IMR-90 (cell line): ENCODE results near the gene NUP88. TPM values are rescaled to one million over a fixed set of nuclear protein-coding genes. Genes with fewer than 3 reads are reported as not detected.

Experiments used
- ATAC-seq: fragments of 200-7000 bp; cut with Tn5 transposase; 2 replicates; pipeline ENCODE4 v1.9.1; 2020; ENCODE audit warnings: low read depth, mild to moderate bottlenecking, moderate library complexity
- BruUV-seq: library from RNA; stranded (reverse); fragments of 400-500 nt; replicated peaks from 2 replicates; lab custom pipeline; 2021; lab: Mats Ljungman, UMichigan
- CTCF ChIA-PET: fragments of 300-600 bp; formaldehyde crosslinking; extraction: SDS; loops from one replicate; lab custom pipeline; 2021; ENCODE audit warnings: antibody characterized with exemption; lab: Yijun Ruan, JAX
- POLR2A ChIA-PET: fragments of 300-600 bp; sonication (Branson Sonifier 250); formaldehyde crosslinking; loops from one replicate; lab custom pipeline; 2022; ENCODE audit warnings: antibody characterized with exemption; ENCODE audit not compliant: unreplicated experiment; lab: Charles Lee
- DNase-seq: peaks from one replicate; pipeline ENCODE4 v3.0.0; 2013
- H2AFZ ChIP-seq: replicated peaks from 2 replicates; pipeline ENCODE3; 2013; ENCODE audit warnings: low read length, mild to moderate bottlenecking; ENCODE audit not compliant: poor library complexity
- H2AK5ac ChIP-seq: 2 replicates; pipeline ENCODE4 v1.6.1; 2013; ENCODE audit warnings: low read depth, low read length, inconsistent platforms
- H2AK9ac ChIP-seq: replicated peaks from 2 replicates; pipeline ENCODE3; 2013; ENCODE audit warnings: mild to moderate bottlenecking, low read depth, low read length, moderate library complexity; ENCODE audit not compliant: poor library complexity
- H2BK120ac ChIP-seq: 2 replicates; pipeline ENCODE4 v1.6.1; 2013; ENCODE audit warnings: low read depth, low read length, inconsistent platforms
- H2BK15ac ChIP-seq: 3 replicates; pipeline ENCODE4 v1.6.1; 2013; ENCODE audit warnings: low read depth, low read length, inconsistent platforms
- H2BK20ac ChIP-seq: 2 replicates; pipeline ENCODE4 v1.6.1; 2013; ENCODE audit warnings: low read depth, mild to moderate bottlenecking, inconsistent platforms, low read length, moderate library complexity
- H2BK5ac ChIP-seq: 2 replicates; pipeline ENCODE4 v1.6.1; 2013; ENCODE audit warnings: mild to moderate bottlenecking, low read depth, low read length, inconsistent platforms; ENCODE audit not compliant: poor library complexity, severe bottlenecking
- H3K14ac ChIP-seq: replicated peaks from 2 replicates; pipeline ENCODE4 v1.6.1; 2013; ENCODE audit warnings: low read depth, low read length, inconsistent platforms
- H3K18ac ChIP-seq: 2 replicates; pipeline ENCODE4 v1.6.1; 2013; ENCODE audit warnings: low read depth, low read length, control low read depth
- H3K23ac ChIP-seq: 2 replicates; pipeline ENCODE4 v1.6.1; 2013; ENCODE audit warnings: low read depth, low read length, inconsistent platforms
- H3K27ac ChIP-seq: 2 replicates; pipeline ENCODE4 v1.5.1; 2013; ENCODE audit warnings: mild to moderate bottlenecking, control low read depth, low read length; ENCODE audit not compliant: insufficient read depth
- H3K27me3 ChIP-seq: 2 replicates; pipeline ENCODE4 v1.6.1; 2013; ENCODE audit warnings: low read length; ENCODE audit not compliant: control insufficient read depth, insufficient read depth
- H3K36me3 ChIP-seq: 2 replicates; pipeline ENCODE4 v1.6.1; 2013; ENCODE audit warnings: low read length, mixed read lengths; ENCODE audit not compliant: control insufficient read depth, insufficient read depth
- H3K4ac ChIP-seq: 2 replicates; pipeline ENCODE4 v1.6.1; 2013; ENCODE audit warnings: low read depth, low read length, inconsistent platforms
- H3K4me1 ChIP-seq: 2 replicates; pipeline ENCODE4 v1.6.1; 2013; ENCODE audit warnings: low read length, mixed read lengths; ENCODE audit not compliant: control insufficient read depth, insufficient read depth
- H3K4me2 ChIP-seq: 2 replicates; pipeline ENCODE4 v1.6.1; 2013; ENCODE audit warnings: low read depth, mild to moderate bottlenecking, control low read depth, low read length, moderate library complexity
- H3K4me3 ChIP-seq: 2 replicates; pipeline ENCODE4 v1.5.1; 2013; ENCODE audit warnings: low read depth, mild to moderate bottlenecking, control low read depth, low read length, moderate library complexity; ENCODE audit not compliant: insufficient read depth
- H3K56ac ChIP-seq: 2 replicates; pipeline ENCODE4 v1.6.1; 2013; ENCODE audit warnings: low read length, inconsistent platforms; ENCODE audit not compliant: insufficient read depth; ENCODE audit errors: extremely low read depth
- H3K79me1 ChIP-seq, 2 experiments: 2 replicates each; pipeline ENCODE4 v1.6.1; 2013; ENCODE audit warnings: low read length in 2 of 2, inconsistent platforms in 1 of 2, low read depth in 1 of 2
- H3K9ac ChIP-seq: 2 replicates; pipeline ENCODE4 v1.6.1; 2013; ENCODE audit warnings: low read depth, low read length, control low read depth
- H3K9me1 ChIP-seq: 2 replicates; pipeline ENCODE4 v1.6.1; 2013; ENCODE audit warnings: low read length, inconsistent platforms; ENCODE audit not compliant: insufficient read depth
- H3K9me3 ChIP-seq: 2 replicates; pipeline ENCODE4 v1.6.1; 2013; ENCODE audit warnings: low read length; ENCODE audit not compliant: control insufficient read depth, insufficient read depth
- H4K20me1 ChIP-seq: 2 replicates; pipeline ENCODE4 v1.6.1; 2013; ENCODE audit warnings: low read length, inconsistent platforms; ENCODE audit not compliant: insufficient read depth
- H4K5ac ChIP-seq: 2 replicates; pipeline ENCODE4 v1.6.1; 2013; ENCODE audit warnings: mild to moderate bottlenecking, low read depth, low read length, control low read depth
- H4K8ac ChIP-seq, 2 experiments: 2 replicates each; pipeline ENCODE4 v1.6.1; 2013; ENCODE audit warnings: low read depth in 2 of 2, low read length in 2 of 2, control low read depth in 1 of 2, inconsistent platforms in 1 of 2
- H4K91ac ChIP-seq: 2 replicates; pipeline ENCODE4 v1.6.1; 2013; ENCODE audit warnings: low read depth, low read length, inconsistent platforms; ENCODE audit not compliant: insufficient read depth
- CHD1 ChIP-seq: IDR thresholded peaks from 2 replicates; pipeline ENCODE4 v1.6.1; 2012; ENCODE audit warnings: low read depth, low read length, improper control_type of control experiment
- FOS ChIP-seq: fragments of 150-350 bp; IDR thresholded peaks from 2 replicates; pipeline ENCODE4 v1.6.1; 2016; ENCODE audit warnings: low read depth, low read length
- MAZ ChIP-seq: IDR thresholded peaks from 2 replicates; pipeline ENCODE4 v1.6.1; 2012; ENCODE audit warnings: low read depth, mild to moderate bottlenecking, low read length, improper control_type of control experiment, moderate library complexity, borderline replicate concordance
- NFE2L2 ChIP-seq: fragments of 150-350 bp; IDR thresholded peaks from 2 replicates; pipeline ENCODE4 v1.6.1; 2016; ENCODE audit warnings: low read depth, mild to moderate bottlenecking, low read length
- POLR2A ChIP-seq: IDR thresholded peaks from 2 replicates; pipeline ENCODE4 v1.6.1; 2012; ENCODE audit warnings: mild to moderate bottlenecking, low read depth, low read length
- RCOR1 ChIP-seq: IDR thresholded peaks from 2 replicates; pipeline ENCODE4 v1.6.1; 2012; ENCODE audit warnings: mild to moderate bottlenecking, low read length, improper control_type of control experiment; ENCODE audit not compliant: insufficient replicate concordance
- SMC3 ChIP-seq: fragments of 150-350 bp; IDR thresholded peaks from 2 replicates; pipeline ENCODE4 v1.6.1; 2016; ENCODE audit warnings: low read depth, mild to moderate bottlenecking, antibody characterized with exemption, low read length, moderate library complexity
- WGBS, 2 experiments: methylation state at CpG; one replicate each; pipeline versions ENCODE4 v1.1.5 to v1.1.7; 2013; ENCODE audit warnings: missing lambda C conversion rate in 2 of 2; ENCODE audit not compliant: insufficient read length in 1 of 2; ENCODE audit errors: extremely low coverage in 2 of 2; 5-methylcytosine and 5-hydroxymethylcytosine counted together
- dilution Hi-C: fragments of 300-500 bp; cut with HindIII; formaldehyde crosslinking; loops from one replicate; pipeline ENCODE4 v1.14.3; 2018; ENCODE audit warnings: low sequenced_read_pairs; ENCODE audit not compliant: unreplicated experiment
- in situ Hi-C: fragments of 300-500 bp; cut with MboI; formaldehyde crosslinking; loops from 3 replicates; pipeline ENCODE4 v1.14.3; 2019; ENCODE audit warnings: low sequenced_read_pairs, inconsistent platforms, mixed read lengths
- intact Hi-C: fragments of 100-400 bp; cut with micrococcal nuclease; formaldehyde crosslinking; loops from 2 replicates; pipeline ENCODE4 v1.10.0; 2022
- polyA plus RNA-seq, 3 experiments: library from polyadenylated mRNA; depleted of rRNA; stranded (reverse); fragments of >200 nt; gene quantifications; 2 replicates each; pipeline ENCODE4 v1.2.3, GENCODE V29; 2012; ENCODE audit warnings: low replicate concordance in 1 of 3
- total RNA-seq: library from RNA; depleted of rRNA; stranded (reverse); fragments of >200 nt; gene quantifications from 2 replicates; pipeline ENCODE4 v1.2.3, GENCODE V29; 2012
- TF ChIP-seq, protein P1 (sequence below): fragments of 150-350 bp; IDR thresholded peaks from 2 replicates; pipeline ENCODE4 v1.6.1; 2016; ENCODE audit warnings: low read depth, mild to moderate bottlenecking, low read length, moderate library complexity, borderline replicate concordance

The NUP88 gene
- total and polyA plus RNA-seq, 2 of the 4 experiments (the other 2 are of a cell fraction) = 57.0 to 83.7 TPM

DNA sequence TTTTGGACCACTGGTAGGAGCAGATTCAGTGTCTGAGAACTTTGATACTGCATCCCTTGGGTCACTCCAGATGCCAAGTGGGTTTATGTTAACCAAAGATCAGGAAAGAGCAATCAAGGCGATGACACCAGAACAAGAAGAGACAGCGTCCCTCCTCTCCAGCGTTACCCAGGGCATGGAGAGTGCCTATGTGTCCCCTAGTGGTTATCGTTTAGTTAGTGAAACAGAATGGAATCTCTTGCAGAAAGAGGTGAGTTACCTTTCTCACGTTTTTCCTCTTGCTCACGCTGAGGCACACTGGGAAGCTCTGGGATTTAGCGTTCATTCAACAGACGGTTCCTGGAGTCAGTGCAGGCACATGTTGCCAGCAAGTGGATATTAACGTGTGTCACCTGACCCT, 58.0 kb downstream of the NUP88 start:
- Histone ChIP-seq H4K8ac (no peak overlapping the region), H2BK20ac (no peak overlapping the region), H4K91ac (no peak overlapping the region), H2BK15ac (no peak overlapping the region), H3K9me3 (no peaks in the 10 kb centered on the region), H3K4me3 (no peak overlapping the region), H3K9ac (no peak overlapping the region), H3K4me1 (peaks cover 8% of the 10 kb centered on the region; the same call in 1 of the 2 replicates), H3K18ac (no peak overlapping the region), H3K9me1 (peaks cover 3% of the 10 kb centered on the region; the same call in 1 of the 2 replicates), H3K23ac (no peak overlapping the region), H3K4ac (no peak overlapping the region), H3K27ac (no peak overlapping the region), H3K27me3 (no peaks in the 10 kb centered on the region), H3K56ac (no peak overlapping the region), H3K14ac (no peak overlapping the region), H3K79me1 (peaks cover 6 to 13% of the 10 kb centered on the region in 2 experiments; a peak in 3 of 4 replicates), H2AK9ac (no peak overlapping the region), H3K36me3 (peaks cover 25% of the 10 kb centered on the region), H4K20me1 (peaks cover 8% of the 10 kb centered on the region; the same call in 1 of the 2 replicates), H2AK5ac (no peak overlapping the region), H2AFZ (no peak overlapping the region), H4K5ac (no peak overlapping the region), H2BK5ac (no peak overlapping the region), H3K4me2 (no peak overlapping the region), H2BK120ac (no peak overlapping the region)
- ATAC-seq (no peak), DNase-seq (no peak)
- BruUV-seq = no TSS peak
- in situ Hi-C loops (no loop called here), dilution Hi-C loops (no loop called here), intact Hi-C loops (no loop called here)
- 77% methylated on average over 6 of the region's 9 CpGs; no CpG with 5 or more reads in 1 of the 2 experiments for WGBS, 2 experiments
- CTCF ChIA-PET = no interaction called here
- TF ChIP-seq MAZ = no peak
- no peak for TF ChIP-seq FOS
- TF ChIP-seq RCOR1 = no peak
- TF ChIP-seq, protein P1, sequence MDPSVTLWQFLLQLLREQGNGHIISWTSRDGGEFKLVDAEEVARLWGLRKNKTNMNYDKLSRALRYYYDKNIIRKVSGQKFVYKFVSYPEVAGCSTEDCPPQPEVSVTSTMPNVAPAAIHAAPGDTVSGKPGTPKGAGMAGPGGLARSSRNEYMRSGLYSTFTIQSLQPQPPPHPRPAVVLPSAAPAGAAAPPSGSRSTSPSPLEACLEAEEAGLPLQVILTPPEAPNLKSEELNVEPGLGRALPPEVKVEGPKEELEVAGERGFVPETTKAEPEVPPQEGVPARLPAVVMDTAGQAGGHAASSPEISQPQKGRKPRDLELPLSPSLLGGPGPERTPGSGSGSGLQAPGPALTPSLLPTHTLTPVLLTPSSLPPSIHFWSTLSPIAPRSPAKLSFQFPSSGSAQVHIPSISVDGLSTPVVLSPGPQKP = no peak
- TF ChIP-seq POLR2A = no peak
- TF ChIP-seq SMC3 = no peak
- no peak for TF ChIP-seq NFE2L2
- no peak for TF ChIP-seq CHD1
- POLR2A ChIA-PET = no interaction called here
